SK-N-SH (cell line): ENCODE data around the gene TIMM10B. TPM values are rescaled to one million over a fixed set of nuclear protein-coding genes. Genes with fewer than 3 reads are reported as not detected.

Experiments used
- CTCF ChIA-PET: fragments of 300-600, 350-600 bp; formaldehyde crosslinking; extraction: SDS; loops from one replicate; lab custom pipeline; 2021; lab: Yijun Ruan, JAX
- POLR2A ChIA-PET: fragments of 350-600 bp; sonication (Branson Sonifier 250); formaldehyde crosslinking; extraction: SDS; loops from one replicate; lab custom pipeline; 2020; ENCODE audit warnings: antibody characterized with exemption, inconsistent platforms; lab: Yijun Ruan, JAX
- DNase-seq: peaks from one replicate; pipeline ENCODE4 v3.0.0; 2012
- H2AFZ ChIP-seq: fragments of 200-600 bp; sonication (generic); 2 replicates; pipeline ENCODE4 v1.8.1; 2016; ENCODE audit warnings: antibody characterized with exemption, mild to moderate bottlenecking, low read depth
- H3F3A ChIP-seq: fragments of 200-600 bp; sonication (generic); replicated peaks from 2 replicates; pipeline ENCODE3; 2016; ENCODE audit warnings: antibody characterized with exemption, mild to moderate bottlenecking; ENCODE audit not compliant: insufficient read depth
- H3K27ac ChIP-seq, 2 experiments: fragments of 200-500 bp in 1 of 2; fragments of 200-600 bp in 1 of 2; sonication (Bioruptor generic) in 1 of 2; sonication (generic), shearing (Covaris generic) in 1 of 2; 2 replicates each; pipeline versions ENCODE4 v1.5.1 to v1.6.1; 2014 to 2016; ENCODE audit warnings: low read depth in 2 of 2, inconsistent platforms in 1 of 2, low read length in 1 of 2, mild to moderate bottlenecking in 1 of 2, mixed read lengths in 1 of 2
- H3K27me3 ChIP-seq: fragments of 200-600 bp; sonication (generic), shearing (Covaris generic); 2 replicates; pipeline ENCODE4 v1.6.1; 2016; ENCODE audit warnings: mixed run types; ENCODE audit not compliant: insufficient read depth
- H3K36me3 ChIP-seq, 2 experiments: fragments of 200-500 bp in 1 of 2; fragments of 200-600 bp in 1 of 2; sonication (Bioruptor generic) in 1 of 2; sonication (generic) in 1 of 2; replicated peaks in 1 of 2; 2 replicates each; pipeline versions ENCODE3 to v1.5.1; 2014 to 2016; ENCODE audit warnings: low read length in 1 of 2, mild to moderate bottlenecking in 1 of 2; ENCODE audit not compliant: insufficient read depth in 2 of 2, control insufficient read depth in 1 of 2
- H3K4me1 ChIP-seq, 2 experiments: fragments of 200-500 bp in 1 of 2; fragments of 200-600 bp in 1 of 2; sonication (Bioruptor generic) in 1 of 2; sonication (generic), shearing (Covaris generic) in 1 of 2; 2 replicates each; pipeline versions ENCODE4 v1.5.1 to v1.6.1; 2014 to 2016; ENCODE audit warnings: low read depth in 1 of 2, low read length in 1 of 2, mixed run types in 1 of 2; ENCODE audit not compliant: insufficient read depth in 2 of 2, control insufficient read depth in 1 of 2
- H3K4me2 ChIP-seq: fragments of 200-600 bp; sonication (generic), shearing (Covaris generic); 2 replicates; pipeline ENCODE4 v1.6.1; 2017; ENCODE audit warnings: mixed run types
- H3K4me3 ChIP-seq, 2 experiments: fragments of 200-500 bp in 1 of 2; fragments of 200-600 bp in 1 of 2; sonication (Bioruptor generic) in 1 of 2; sonication (generic), shearing (Covaris generic) in 1 of 2; 2 replicates each; pipeline versions ENCODE4 v1.5.1 to v1.8.1; 2014 to 2016; ENCODE audit warnings: low read depth in 2 of 2, inconsistent platforms in 1 of 2, low read length in 1 of 2, mild to moderate bottlenecking in 1 of 2, mixed read lengths in 1 of 2, moderate library complexity in 1 of 2
- H3K79me2 ChIP-seq: fragments of 200-600 bp; sonication (generic); 2 replicates; pipeline ENCODE4 v1.8.1; 2017; ENCODE audit warnings: mild to moderate bottlenecking; ENCODE audit not compliant: insufficient read depth
- H3K9ac ChIP-seq: fragments of 200-600 bp; sonication (generic); 2 replicates; pipeline ENCODE4 v1.6.1; 2017; ENCODE audit warnings: mixed run types
- H3K9me2 ChIP-seq: fragments of 200-600 bp; sonication (generic); 2 replicates; pipeline ENCODE4 v1.6.1; 2017; ENCODE audit warnings: mixed run types
- H3K9me3 ChIP-seq: fragments of 200-600 bp; sonication (generic); 2 replicates; pipeline ENCODE4 v1.6.1; 2017; ENCODE audit warnings: mixed run types, mild to moderate bottlenecking, moderate library complexity
- H4K20me1 ChIP-seq: fragments of 200-600 bp; sonication (generic); 2 replicates; pipeline ENCODE4 v1.6.1; 2017; ENCODE audit warnings: mild to moderate bottlenecking, mixed run types; ENCODE audit not compliant: insufficient read depth
- CHD2 ChIP-seq: fragments of 150-350 bp; IDR thresholded peaks from 2 replicates; pipeline ENCODE4 v1.6.1; 2018; ENCODE audit warnings: low read length; ENCODE audit not compliant: partially characterized antibody
- EZH2phosphoT487 ChIP-seq: fragments of 200-600 bp; sonication (generic); IDR thresholded peaks from 2 replicates; pipeline ENCODE4 v1.6.1; 2017; ENCODE audit warnings: low read depth, mixed run types, mild to moderate bottlenecking, antibody characterized with exemption, moderate library complexity, borderline replicate concordance
- FOXJ3 ChIP-seq: sonication (generic); formaldehyde crosslinking; IDR thresholded peaks from 2 replicates; pipeline ENCODE4 v1.5.1; 2020; ENCODE audit warnings: mild to moderate bottlenecking, missing genetic modification reagents
- FOXM1 ChIP-seq: IDR thresholded peaks from 2 replicates; pipeline ENCODE4 v1.4.0; 2012; ENCODE audit warnings: low read depth, mild to moderate bottlenecking
- GATA2 ChIP-seq: sonication (generic); formaldehyde crosslinking; IDR thresholded peaks from 2 replicates; pipeline ENCODE4 v1.5.0; 2020; ENCODE audit warnings: mild to moderate bottlenecking, missing genetic modification reagents
- JUND ChIP-seq: IDR thresholded peaks from 2 replicates; pipeline ENCODE4 v1.4.0; 2012
- MEF2A ChIP-seq: IDR thresholded peaks from 2 replicates; pipeline ENCODE4 v1.4.0; 2012; ENCODE audit warnings: low read depth, borderline replicate concordance
- NRF1 ChIP-seq: IDR thresholded peaks from 2 replicates; pipeline ENCODE4 v1.6.1; 2012; ENCODE audit warnings: low read depth, mild to moderate bottlenecking, low read length
- POLR2AphosphoS5 ChIP-seq: IDR thresholded peaks from 2 replicates; pipeline ENCODE4 v1.6.1; 2012; ENCODE audit warnings: low read depth, low read length
- RCOR1 ChIP-seq: fragments of 150-350 bp; IDR thresholded peaks from 2 replicates; pipeline ENCODE4 v1.6.1; 2017; ENCODE audit warnings: antibody characterized with exemption, low read length
- SIN3A ChIP-seq: IDR thresholded peaks from 2 replicates; pipeline ENCODE4 v1.6.1; 2012; ENCODE audit warnings: low read depth, mild to moderate bottlenecking, low read length, moderate library complexity, borderline replicate concordance
- TAF1 ChIP-seq: IDR thresholded peaks from 2 replicates; pipeline ENCODE4 v1.6.1; 2012; ENCODE audit warnings: low read depth, mild to moderate bottlenecking, low read length, moderate library complexity, borderline replicate concordance
- YY1 ChIP-seq: IDR thresholded peaks from 2 replicates; pipeline ENCODE4 v1.4.0; 2012; ENCODE audit warnings: low read depth, mild to moderate bottlenecking
- WGBS: methylation state at CpG from one replicate; pipeline ENCODE4 v1.1.6; 2017; ENCODE audit warnings: low lambda C conversion rate; 5-methylcytosine and 5-hydroxymethylcytosine counted together
- polyA plus RNA-seq, 3 experiments: library from polyadenylated mRNA; depleted of rRNA; stranded (reverse); fragments of >200 nt; gene quantifications; 2 replicates each; pipeline ENCODE4 v1.2.3, GENCODE V29; 2012
- TF ChIP-seq, protein P1 (sequence below): fragments of 150-350 bp; IDR thresholded peaks from 2 replicates; pipeline ENCODE4 v1.6.1; 2016; ENCODE audit warnings: mild to moderate bottlenecking, low read depth, low read length
- TF ChIP-seq, protein P2 (sequence below): fragments of 200-600 bp; sonication (generic); IDR thresholded peaks from 2 replicates; pipeline ENCODE4 v1.6.1; 2017; ENCODE audit warnings: antibody characterized with exemption, mild to moderate bottlenecking, moderate library complexity
- TF ChIP-seq, protein P3 (sequence below): IDR thresholded peaks from 2 replicates; pipeline ENCODE4 v1.4.0; 2012; ENCODE audit warnings: low read depth, borderline replicate concordance
- TF ChIP-seq, protein P4 (sequence below): IDR thresholded peaks from 2 replicates; pipeline ENCODE4 v1.4.0; 2012; ENCODE audit warnings: low read depth
- TF ChIP-seq, protein P5 (sequence below): IDR thresholded peaks from 2 replicates; pipeline ENCODE4; 2012

TIMM10B gene
- polyA plus RNA-seq, 1 of the 3 experiments (the other 2 are of a cell fraction) = 26.2 TPM

DNA sequence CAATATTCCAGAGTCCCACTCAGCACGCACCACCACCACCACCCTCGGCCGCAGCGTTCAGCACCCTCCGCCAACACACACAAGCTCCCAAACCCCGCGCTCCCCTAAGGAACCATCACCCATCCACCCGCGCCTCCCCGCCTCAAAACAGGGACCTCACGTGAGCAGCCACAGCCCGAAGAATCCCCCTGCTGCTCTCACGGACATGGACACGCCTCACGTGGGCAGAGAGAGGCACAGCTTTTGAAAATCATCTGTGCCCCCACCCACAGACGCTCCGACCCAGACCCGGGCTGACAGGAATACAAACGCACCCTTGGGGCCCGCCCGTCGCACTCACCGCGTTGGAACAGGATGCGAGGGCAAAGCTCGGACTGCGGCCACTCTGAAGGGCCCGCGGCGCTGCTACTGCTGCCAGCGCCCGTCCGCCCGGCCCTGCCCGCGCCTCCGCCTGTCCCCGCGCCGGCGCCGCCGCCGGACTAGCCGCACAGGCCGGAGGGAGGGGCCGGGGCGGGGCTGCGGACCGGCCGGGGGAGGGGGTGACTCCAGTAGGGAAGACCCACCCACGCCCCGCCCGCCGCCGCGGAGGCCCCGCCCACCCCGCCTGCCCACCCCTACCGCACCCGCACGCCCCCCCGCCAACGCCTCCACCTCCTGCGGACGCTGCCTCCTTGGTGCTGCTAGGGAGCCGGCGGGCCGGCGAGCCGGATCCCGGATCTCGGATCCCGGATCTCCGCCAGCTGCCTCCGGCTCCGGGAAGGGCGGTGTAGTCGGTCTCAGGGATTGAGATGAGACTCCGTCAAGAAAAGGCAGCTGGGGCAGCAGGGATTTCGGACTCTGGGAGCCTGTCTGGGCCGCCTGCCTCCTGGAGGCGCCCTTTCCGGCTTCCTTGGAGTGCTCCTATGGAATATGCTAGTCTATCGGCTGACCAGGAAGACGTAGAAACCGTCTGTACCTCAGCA is 7.6 kb upstream of the TIMM10B start, which contains the start of gene TRIM3 (continued):
- TF ChIP-seq, protein P1, sequence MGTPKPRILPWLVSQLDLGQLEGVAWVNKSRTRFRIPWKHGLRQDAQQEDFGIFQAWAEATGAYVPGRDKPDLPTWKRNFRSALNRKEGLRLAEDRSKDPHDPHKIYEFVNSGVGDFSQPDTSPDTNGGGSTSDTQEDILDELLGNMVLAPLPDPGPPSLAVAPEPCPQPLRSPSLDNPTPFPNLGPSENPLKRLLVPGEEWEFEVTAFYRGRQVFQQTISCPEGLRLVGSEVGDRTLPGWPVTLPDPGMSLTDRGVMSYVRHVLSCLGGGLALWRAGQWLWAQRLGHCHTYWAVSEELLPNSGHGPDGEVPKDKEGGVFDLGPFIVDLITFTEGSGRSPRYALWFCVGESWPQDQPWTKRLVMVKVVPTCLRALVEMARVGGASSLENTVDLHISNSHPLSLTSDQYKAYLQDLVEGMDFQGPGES = no peak
- TF ChIP-seq FOXM1 (no peak), CHD2 (peak; percentile 6), MEF2A (no peak), NRF1 (peak; percentile 29; the same call in 1 of the 2 replicates)
- TF ChIP-seq, protein P2, sequence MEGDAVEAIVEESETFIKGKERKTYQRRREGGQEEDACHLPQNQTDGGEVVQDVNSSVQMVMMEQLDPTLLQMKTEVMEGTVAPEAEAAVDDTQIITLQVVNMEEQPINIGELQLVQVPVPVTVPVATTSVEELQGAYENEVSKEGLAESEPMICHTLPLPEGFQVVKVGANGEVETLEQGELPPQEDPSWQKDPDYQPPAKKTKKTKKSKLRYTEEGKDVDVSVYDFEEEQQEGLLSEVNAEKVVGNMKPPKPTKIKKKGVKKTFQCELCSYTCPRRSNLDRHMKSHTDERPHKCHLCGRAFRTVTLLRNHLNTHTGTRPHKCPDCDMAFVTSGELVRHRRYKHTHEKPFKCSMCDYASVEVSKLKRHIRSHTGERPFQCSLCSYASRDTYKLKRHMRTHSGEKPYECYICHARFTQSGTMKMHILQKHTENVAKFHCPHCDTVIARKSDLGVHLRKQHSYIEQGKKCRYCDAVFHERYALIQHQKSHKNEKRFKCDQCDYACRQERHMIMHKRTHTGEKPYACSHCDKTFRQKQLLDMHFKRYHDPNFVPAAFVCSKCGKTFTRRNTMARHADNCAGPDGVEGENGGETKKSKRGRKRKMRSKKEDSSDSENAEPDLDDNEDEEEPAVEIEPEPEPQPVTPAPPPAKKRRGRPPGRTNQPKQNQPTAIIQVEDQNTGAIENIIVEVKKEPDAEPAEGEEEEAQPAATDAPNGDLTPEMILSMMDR = peak; percentile 56
- TF ChIP-seq, protein P3, sequence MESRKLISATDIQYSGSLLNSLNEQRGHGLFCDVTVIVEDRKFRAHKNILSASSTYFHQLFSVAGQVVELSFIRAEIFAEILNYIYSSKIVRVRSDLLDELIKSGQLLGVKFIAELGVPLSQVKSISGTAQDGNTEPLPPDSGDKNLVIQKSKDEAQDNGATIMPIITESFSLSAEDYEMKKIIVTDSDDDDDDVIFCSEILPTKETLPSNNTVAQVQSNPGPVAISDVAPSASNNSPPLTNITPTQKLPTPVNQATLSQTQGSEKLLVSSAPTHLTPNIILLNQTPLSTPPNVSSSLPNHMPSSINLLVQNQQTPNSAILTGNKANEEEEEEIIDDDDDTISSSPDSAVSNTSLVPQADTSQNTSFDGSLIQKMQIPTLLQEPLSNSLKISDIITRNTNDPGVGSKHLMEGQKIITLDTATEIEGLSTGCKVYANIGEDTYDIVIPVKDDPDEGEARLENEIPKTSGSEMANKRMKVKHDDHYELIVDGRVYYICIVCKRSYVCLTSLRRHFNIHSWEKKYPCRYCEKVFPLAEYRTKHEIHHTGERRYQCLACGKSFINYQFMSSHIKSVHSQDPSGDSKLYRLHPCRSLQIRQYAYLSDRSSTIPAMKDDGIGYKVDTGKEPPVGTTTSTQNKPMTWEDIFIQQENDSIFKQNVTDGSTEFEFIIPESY = no peak

DNA sequence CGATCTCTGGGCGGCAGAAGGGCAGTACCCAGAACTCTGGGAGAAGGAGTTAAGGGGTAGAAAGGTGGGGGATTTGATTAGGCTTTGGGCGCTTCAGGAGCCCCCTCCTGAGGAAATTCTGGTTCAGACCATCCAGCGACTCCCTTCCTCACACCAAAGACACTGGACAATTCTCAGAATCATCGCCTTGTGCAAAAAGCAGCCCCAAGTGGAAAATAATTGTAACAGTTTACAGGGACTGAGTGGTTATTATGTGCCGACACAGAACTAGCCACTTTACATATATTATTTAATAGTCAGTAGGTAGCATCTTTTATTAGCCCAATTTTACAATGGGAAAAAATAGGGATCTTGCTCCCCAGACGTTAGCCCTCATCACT is 6.9 kb upstream of the TIMM10B start:
- CTCF ChIA-PET = interaction anchor here (0.6 to 2.0 kb wide), 5 partner anchors 10 to 95 kb away, joined by 3 to 8 read pairs (median 3); no protein-coding TSS in a partner anchor
- no peaks in the 10 kb centered on the region for H3K27me3 ChIP-seq
- H3K9me3 ChIP-seq = no peaks in the 10 kb centered on the region
- TF ChIP-seq YY1 (no peak), SIN3A (no peak), TAF1 (no peak), JUND (0 out of 2 replicates have a peak, but pooled peaks have one; percentile 21), CHD2 (no peak), GATA2 (no peak), FOXJ3 (CRISPR knock-in tag) (no peak), EZH2phosphoT487 (no peak), POLR2AphosphoS5 (no peak; the same call in 1 of the 2 replicates), RCOR1 (no peak)
- TF ChIP-seq, protein P4, sequence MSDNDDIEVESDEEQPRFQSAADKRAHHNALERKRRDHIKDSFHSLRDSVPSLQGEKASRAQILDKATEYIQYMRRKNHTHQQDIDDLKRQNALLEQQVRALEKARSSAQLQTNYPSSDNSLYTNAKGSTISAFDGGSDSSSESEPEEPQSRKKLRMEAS = no peak
- TF ChIP-seq, protein P5, sequence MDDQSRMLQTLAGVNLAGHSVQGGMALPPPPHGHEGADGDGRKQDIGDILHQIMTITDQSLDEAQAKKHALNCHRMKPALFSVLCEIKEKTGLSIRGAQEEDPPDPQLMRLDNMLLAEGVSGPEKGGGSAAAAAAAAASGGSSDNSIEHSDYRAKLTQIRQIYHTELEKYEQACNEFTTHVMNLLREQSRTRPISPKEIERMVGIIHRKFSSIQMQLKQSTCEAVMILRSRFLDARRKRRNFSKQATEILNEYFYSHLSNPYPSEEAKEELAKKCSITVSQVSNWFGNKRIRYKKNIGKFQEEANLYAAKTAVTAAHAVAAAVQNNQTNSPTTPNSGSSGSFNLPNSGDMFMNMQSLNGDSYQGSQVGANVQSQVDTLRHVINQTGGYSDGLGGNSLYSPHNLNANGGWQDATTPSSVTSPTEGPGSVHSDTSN = no peak
- TF ChIP-seq, protein P2 = 0 out of 2 replicates have a peak, but pooled peaks have one; percentile 1
- TF ChIP-seq, all 33 proteins: peak for 2
- no peak for DNase-seq
- peaks cover 10 to 31% of the 10 kb centered on the region in 2 experiments for H3K36me3 ChIP-seq
- H3K27ac ChIP-seq = peak overlapping the region; percentile 93 to 96
- H3K4me2 ChIP-seq = peak overlapping the region; percentile 89
- H2AFZ ChIP-seq = peak overlapping the region; percentile 92; the same call in 1 of the 2 replicates
- H3K9me2 ChIP-seq = no peaks in the 10 kb centered on the region
- H3K9ac ChIP-seq = peak overlapping the region; percentile 91
- POLR2A ChIA-PET = interaction anchor here (1.0 to 1.6 kb wide), 3 partner anchors 8 to 172 kb away, joined by 3 to 4 read pairs (median 4); no protein-coding TSS in a partner anchor
- no peaks in the 10 kb centered on the region for H4K20me1 ChIP-seq
- H3K4me1 ChIP-seq = peaks cover 7 to 17% of the 10 kb centered on the region in 2 experiments; a peak in 2 of 4 replicates
- H3F3A ChIP-seq = peaks cover 25% of the 10 kb centered on the region
- H3K79me2 ChIP-seq = peaks cover 44% of the 10 kb centered on the region
- WGBS = 16% methylated on average over 7 of the region's 7 CpGs
- H3K4me3 ChIP-seq = peak overlapping the region; percentile 63 to 78
